Measurements from ENCODE around the gene ST8SIA6.

GRCh38 chr10:17494626-17495260 lies 40.3 kb upstream of the ST8SIA6 start:
- no peak for TF ChIP-seq CTCF (IDR thresholded peaks at IDR 0.05)
- TF ChIP-seq MAX (IDR thresholded peaks at IDR 0.05) = no peak
- no peak for TF ChIP-seq PHF8 (IDR thresholded peaks at IDR 0.05; ENCODE audit: borderline replicate concordance, low read depth)
- no peak for TF ChIP-seq JUN (IDR thresholded peaks at IDR 0.05)
- no peak for TF ChIP-seq POLR2A (IDR thresholded peaks at IDR 0.05; ENCODE audit: low read length)
- no peak for TF ChIP-seq KDM1A (IDR thresholded peaks at IDR 0.05; ENCODE audit: low read depth)
